ENCODE results near the gene VPS37B. TPM values are rescaled to one million over a fixed set of nuclear protein-coding genes. Genes with fewer than 3 reads are reported as not detected.
A peak's percentile ranks its signal among the peaks of the same experiment; 100 is the strongest.
"Not testable (repeated sequence)": the region's sequence is repeated elsewhere in the genome, so short reads cannot be mapped to it uniquely, and the experiment has no call there.

VPS37B gene
- total RNA-seq, 4 donors from 2014 or later, result 49.5 to 92.8 (median 58.4) TPM

GRCh38 chr12:122918827-122919226, 22.9 kb upstream of the VPS37B start:
- H3K36me3 ChIP-seq, result no peaks in the 10 kb centered on the region
- TF ChIP-seq CTCF (IDR thresholded peaks at IDR 0.05) (no peak), POLR2A (IDR thresholded peaks at IDR 0.05) (no peak)
- peak overlapping the region in 2 of 4 donors; percentile 86 to 89 for H3K27ac ChIP-seq
- peaks cover 0 to 27% (median 0%) of the 10 kb centered on the region in 4 donors for H3K4me1 ChIP-seq
- H3K9me3 ChIP-seq, result no peaks in the 10 kb centered on the region
- no peaks in the 10 kb centered on the region for H3K27me3 ChIP-seq
- no peak overlapping the region for H3K4me3 ChIP-seq
- DNase-seq, result no peak

GRCh38 chr12:122917507-122918121, 21.7 kb upstream of the VPS37B start:
- Histone ChIP-seq H3K4me1 (peaks cover 0 to 27% (median 0%) of the 10 kb centered on the region in 4 donors), H3K27ac (peak overlapping the region in 3 of 4 donors; percentile 43 to 80 (median 67)), H3K4me3 (no peak overlapping the region), H3K36me3 (no peaks in the 10 kb centered on the region), H3K27me3 (no peaks in the 10 kb centered on the region), H3K9me3 (no peaks in the 10 kb centered on the region)
- DNase-seq, result peak in 2 of 3 donors; percentile 79 to 84
- TF ChIP-seq POLR2A (IDR thresholded peaks at IDR 0.05) (no peak), CTCF (IDR thresholded peaks at IDR 0.05) (peak in 1 of 6 experiments; percentile 28)

- no peak overlapping the region for H3K4me3 ChIP-seq
- DNase-seq, result no peak
- TF ChIP-seq CTCF (IDR thresholded peaks at IDR 0.05) (no peak), POLR2A (IDR thresholded peaks at IDR 0.05) (no peak)
These were observed 13.7 kb upstream of the VPS37B start for GRCh38 chr12:122909442-122910288.

GRCh38 chr12:122908915-122909314, 13.0 kb upstream of the VPS37B start:
- no peaks in the 10 kb centered on the region for H3K27me3 ChIP-seq
- H3K9me3 ChIP-seq, result no peaks in the 10 kb centered on the region
- DNase-seq, result peak in 2 of 3 donors; percentile 72 to 85
- no peaks in the 10 kb centered on the region for H3K36me3 ChIP-seq
- H3K4me3 ChIP-seq, result no peak overlapping the region
- H3K4me1 ChIP-seq, result peaks cover 0 to 6% (median 0%) of the 10 kb centered on the region in 4 donors
- TF ChIP-seq POLR2A (IDR thresholded peaks at IDR 0.05), result no peak
- H3K27ac ChIP-seq, result peak overlapping the region in 3 of 4 donors; percentile 50 to 78 (median 51)

More at GRCh38 chr12:122909442-122910288, 13.7 kb upstream of the VPS37B start:
- Histone ChIP-seq H3K27me3 (no peaks in the 10 kb centered on the region), H3K27ac (peak overlapping the region in 2 of 4 donors; percentile 50 to 78), H3K9me3 (no peaks in the 10 kb centered on the region), H3K36me3 (no peaks in the 10 kb centered on the region), H3K4me1 (peaks cover 0 to 6% (median 0%) of the 10 kb centered on the region in 4 donors)

GRCh38 chr12:122905258-122905657, 9.3 kb upstream of the VPS37B start:
- H3K27me3 ChIP-seq, H3K27ac ChIP-seq, H3K4me3 ChIP-seq: not testable (repeated sequence)

GRCh38 chr12:122903693-122904034, 7.7 kb upstream of the VPS37B start:
- peaks cover 0 to 8% (median 4%) of the 10 kb centered on the region in 4 donors for H3K4me1 ChIP-seq
- H3K36me3 ChIP-seq, result no peaks in the 10 kb centered on the region
- no peak overlapping the region for H3K4me3 ChIP-seq
- no peaks in the 10 kb centered on the region for H3K9me3 ChIP-seq
- H3K27ac ChIP-seq, result peak overlapping the region in 3 of 4 donors; percentile 0 to 70 (median 70)
- TF ChIP-seq CTCF (IDR thresholded peaks at IDR 0.05) (no peak), POLR2A (IDR thresholded peaks at IDR 0.05) (no peak)
- no peaks in the 10 kb centered on the region for H3K27me3 ChIP-seq
- peak in 1 of 3 donors; percentile 52 for DNase-seq

More at GRCh38 chr12:122905258-122905657, 9.3 kb upstream of the VPS37B start:
- DNase-seq, result peak in 1 of 3 donors; percentile 25
- not testable (repeated sequence) for H3K9me3 ChIP-seq, H3K36me3 ChIP-seq, H3K4me1 ChIP-seq
